HEK293 (cell line): ENCODE data around the gene SETD5.

Experiments used
- CTCF ChIP-seq: fragments of 450-650 bp; formaldehyde crosslinking; IDR thresholded peaks from 2 replicates; pipeline ENCODE4 v1.5.1; 2016; ENCODE audit warnings: missing biosample characterization, missing genetic modification characterization
- PRDM2 ChIP-seq: fragments of 450-650 bp; formaldehyde crosslinking; IDR thresholded peaks from 2 replicates; pipeline ENCODE4 v1.5.1; 2016; ENCODE audit warnings: missing biosample characterization, missing genetic modification characterization, borderline replicate concordance
- ZNF214 ChIP-seq: fragments of 450-650 bp; formaldehyde crosslinking; IDR thresholded peaks from 2 replicates; pipeline ENCODE4 v1.5.1; 2017; ENCODE audit warnings: missing biosample characterization, mild to moderate bottlenecking, missing genetic modification characterization, borderline replicate concordance
- ZNF423 ChIP-seq: fragments of 450-650 bp; formaldehyde crosslinking; IDR thresholded peaks from 2 replicates; pipeline ENCODE4 v1.5.1; 2016; ENCODE audit warnings: missing biosample characterization, missing genetic modification characterization

- TF ChIP-seq ZNF214 (no peak), CTCF (tag by site-specific recombination) (no peak), PRDM2 (tag by site-specific recombination) (no peak), ZNF423 (no peak)
Measured at GRCh38 chr3:9408546-9408945, 11.1 kb downstream of the SETD5 start.
